Natural killer cell treated with Interleukin-12 subunit alpha and Interleukin-12 subunit beta and Interleukin-15 and Interleukin-18, amount 100 ng/mL, for 72 hours (primary cell): ENCODE data around the gene RSPH6A. TPM values are rescaled to one million over a fixed set of nuclear protein-coding genes. Genes with fewer than 3 reads are reported as not detected.

Experiments used
- ATAC-seq, 2 donors: fragments of 150-1000 bp; cut with Tn5 transposase in 1 of 2; sonication (Bioruptor Pico), chemical (Tn5 transposase) in 1 of 2; 2 replicates each; pipeline ENCODE4 v1.10.0; 2021
- DNase-seq: peaks from one replicate; pipeline ENCODE4 v3.0.0; 2022; ENCODE audit warnings: low spot score
- H3K27ac Mint-ChIP-seq, 2 donors: 1 replicate in 1 of 2; 2 replicates in 1 of 2; pipeline ENCODE4 v1.8.0; 2022; ENCODE audit warnings: mixed read lengths in 2 of 2, mild to moderate bottlenecking in 1 of 2, moderate library complexity in 1 of 2
- H3K27me3 Mint-ChIP-seq, 2 donors: 1 replicate in 1 of 2; 2 replicates in 1 of 2; pipeline ENCODE4 v1.8.0; 2022; ENCODE audit warnings: mixed read lengths in 2 of 2
- H3K36me3 Mint-ChIP-seq: one replicate; pipeline ENCODE4 v1.8.0; 2022; ENCODE audit warnings: mixed read lengths
- H3K4me1 Mint-ChIP-seq, 2 donors: 1 replicate in 1 of 2; 2 replicates in 1 of 2; pipeline ENCODE4 v1.8.0; 2022; ENCODE audit warnings: low read depth in 2 of 2, mixed read lengths in 2 of 2, mild to moderate bottlenecking in 1 of 2
- H3K4me3 Mint-ChIP-seq: one replicate; pipeline ENCODE4 v1.8.0; 2022; ENCODE audit warnings: mixed read lengths
- H3K9me3 Mint-ChIP-seq: 2 replicates; pipeline ENCODE4 v1.8.0; 2022; ENCODE audit warnings: mixed read lengths
- total RNA-seq, 2 donors: library from RNA; stranded (reverse); gene quantifications; one replicate each; pipeline ENCODE4 v1.2.3, GENCODE V29; 2022

Gene RSPH6A
- total RNA-seq, 2 donors from 2014 or later, result 0.38 to 0.98 TPM

- no peak for ATAC-seq
- no peaks in the 10 kb centered on the region for H3K36me3 Mint-ChIP-seq
- H3K9me3 Mint-ChIP-seq, result no peaks in the 10 kb centered on the region
- no peaks in the 10 kb centered on the region for H3K27me3 Mint-ChIP-seq
- no peak for DNase-seq
- H3K4me3 Mint-ChIP-seq, result no peak overlapping the region
- peaks cover 5% of the 10 kb centered on the region in 2 donors for H3K4me1 Mint-ChIP-seq
- H3K27ac Mint-ChIP-seq, result peak overlapping the region in 1 of 2 donors; percentile 29
Observed at GRCh38 chr19:45821103-45821521, 6.0 kb upstream of the RSPH6A start.

- DNase-seq (peak; percentile 42), ATAC-seq (no peak)
- peaks cover 5% of the 10 kb centered on the region in 2 donors for H3K4me1 Mint-ChIP-seq
- no peaks in the 10 kb centered on the region for H3K9me3 Mint-ChIP-seq
- no peaks in the 10 kb centered on the region for H3K27me3 Mint-ChIP-seq
- H3K4me3 Mint-ChIP-seq, result no peak overlapping the region
- H3K27ac Mint-ChIP-seq, result no peak overlapping the region
- H3K36me3 Mint-ChIP-seq, result no peaks in the 10 kb centered on the region
Observed at GRCh38 chr19:45820413-45821102, 5.5 kb upstream of the RSPH6A start.

- Mint-ChIP-seq H3K4me1 (peaks cover 5% of the 10 kb centered on the region in 2 donors), H3K4me3 (no peak overlapping the region), H3K27me3 (no peaks in the 10 kb centered on the region), H3K36me3 (no peaks in the 10 kb centered on the region), H3K27ac (no peak overlapping the region), H3K9me3 (no peaks in the 10 kb centered on the region)
- no peak for ATAC-seq
- no peak for DNase-seq
Observed at GRCh38 chr19:45819769-45820168, 4.7 kb upstream of the RSPH6A start.

GRCh38 chr19:45817725-45818301, 2.7 kb upstream of the RSPH6A start:
- Mint-ChIP-seq H3K4me3 (no peak overlapping the region), H3K4me1 (peaks cover 0 to 5% of the 10 kb centered on the region in 2 donors), H3K36me3 (no peaks in the 10 kb centered on the region), H3K27ac (no peak overlapping the region), H3K9me3 (no peaks in the 10 kb centered on the region), H3K27me3 (peaks cover 0 to 4% of the 10 kb centered on the region in 2 donors)
- DNase-seq (peak; percentile 51), ATAC-seq (no peak)

- Mint-ChIP-seq H3K4me1 (peaks cover 0 to 5% of the 10 kb centered on the region in 2 donors), H3K4me3 (no peak overlapping the region), H3K9me3 (no peaks in the 10 kb centered on the region), H3K36me3 (no peaks in the 10 kb centered on the region), H3K27ac (no peak overlapping the region), H3K27me3 (peaks cover 0 to 4% of the 10 kb centered on the region in 2 donors)
- peak; percentile 95 for ATAC-seq
- DNase-seq, result peak; percentile 95
Observed at GRCh38 chr19:45817010-45817724, 2.1 kb upstream of the RSPH6A start.

GRCh38 chr19:45816236-45817009, 1.3 kb upstream of the RSPH6A start:
- peaks cover 0 to 4% of the 10 kb centered on the region in 2 donors for H3K27me3 Mint-ChIP-seq
- H3K36me3 Mint-ChIP-seq, result no peaks in the 10 kb centered on the region
- H3K4me1 Mint-ChIP-seq, result peaks cover 0 to 5% of the 10 kb centered on the region in 2 donors
- H3K9me3 Mint-ChIP-seq, result no peaks in the 10 kb centered on the region
- DNase-seq (peak; percentile 58), ATAC-seq (no peak)
- H3K4me3 Mint-ChIP-seq, result no peak overlapping the region
- H3K27ac Mint-ChIP-seq, result no peak overlapping the region

GRCh38 chr19:45815481-45816216, 541 bp upstream of the RSPH6A start:
- no peaks in the 10 kb centered on the region for H3K9me3 Mint-ChIP-seq
- no peak overlapping the region for H3K27ac Mint-ChIP-seq
- DNase-seq (peak; percentile 58), ATAC-seq (no peak)
- no peak overlapping the region for H3K4me3 Mint-ChIP-seq
- no peaks in the 10 kb centered on the region for H3K36me3 Mint-ChIP-seq
- peaks cover under 1 to 5% of the 10 kb centered on the region in 2 donors for H3K4me1 Mint-ChIP-seq
- peaks cover 0 to 4% of the 10 kb centered on the region in 2 donors for H3K27me3 Mint-ChIP-seq

- Mint-ChIP-seq H3K4me3 (no peak overlapping the region), H3K9me3 (no peaks in the 10 kb centered on the region), H3K36me3 (no peaks in the 10 kb centered on the region), H3K27me3 (peaks cover 0 to 6% of the 10 kb centered on the region in 2 donors), H3K27ac (no peak overlapping the region), H3K4me1 (peaks cover 9 to 10% of the 10 kb centered on the region in 2 donors)
- DNase-seq, result no peak
- ATAC-seq, result no peak
Observed at GRCh38 chr19:45814166-45814780, 835 bp downstream of the RSPH6A start.

GRCh38 chr19:45812297-45812696, 2.8 kb downstream of the RSPH6A start:
- Mint-ChIP-seq H3K27me3 (peaks cover 0 to 6% of the 10 kb centered on the region in 2 donors), H3K9me3 (no peaks in the 10 kb centered on the region), H3K4me3 (no peak overlapping the region), H3K4me1 (peaks cover 8 to 9% of the 10 kb centered on the region in 2 donors), H3K36me3 (no peaks in the 10 kb centered on the region), H3K27ac (no peak overlapping the region)
- ATAC-seq (no peak), DNase-seq (no peak)

- DNase-seq (no peak), ATAC-seq (peak; percentile 37 to 50)
- H3K4me3 Mint-ChIP-seq, result peak overlapping the region; percentile 24
- H3K27me3 Mint-ChIP-seq, result peaks cover 7 to 10% of the 10 kb centered on the region in 2 donors
- no peaks in the 10 kb centered on the region for H3K9me3 Mint-ChIP-seq
- peaks cover 6 to 12% of the 10 kb centered on the region in 2 donors for H3K4me1 Mint-ChIP-seq
- peak overlapping the region; percentile 15 to 78 for H3K27ac Mint-ChIP-seq
- H3K36me3 Mint-ChIP-seq, result no peaks in the 10 kb centered on the region
Observed at GRCh38 chr19:45809643-45810159, 5.4 kb downstream of the RSPH6A start.

- no peaks in the 10 kb centered on the region for H3K36me3 Mint-ChIP-seq
- ATAC-seq, result no peak
- no peak for DNase-seq
- H3K4me1 Mint-ChIP-seq, result peaks cover 6 to 12% of the 10 kb centered on the region in 2 donors
- H3K27ac Mint-ChIP-seq, result no peak overlapping the region
- no peak overlapping the region for H3K4me3 Mint-ChIP-seq
- no peaks in the 10 kb centered on the region for H3K9me3 Mint-ChIP-seq
- peaks cover 12 to 15% of the 10 kb centered on the region in 2 donors for H3K27me3 Mint-ChIP-seq
Observed at GRCh38 chr19:45805719-45806118, 9.4 kb downstream of the RSPH6A start.

- no peaks in the 10 kb centered on the region for H3K36me3 Mint-ChIP-seq
- no peaks in the 10 kb centered on the region for H3K9me3 Mint-ChIP-seq
- H3K27me3 Mint-ChIP-seq, result peaks cover 12 to 15% of the 10 kb centered on the region in 2 donors
Observed at GRCh38 chr19:45804959-45805230, 10.2 kb downstream of the RSPH6A start.

More at GRCh38 chr19:45804959-45805230, 10.2 kb downstream of the RSPH6A start:
- ATAC-seq, result no peak
- no peak overlapping the region for H3K4me3 Mint-ChIP-seq
- H3K4me1 Mint-ChIP-seq, result peaks cover 6 to 8% of the 10 kb centered on the region in 2 donors
- no peak for DNase-seq
- H3K27ac Mint-ChIP-seq, result no peak overlapping the region
